ENCODE data around the gene RNF126. TPM values are rescaled to one million over a fixed set of nuclear protein-coding genes. Genes with fewer than 3 reads are reported as not detected.
A peak's percentile ranks its signal among the peaks of the same experiment; 100 is the strongest.
"Not testable (repeated sequence)": the region's sequence is repeated elsewhere in the genome, so short reads cannot be mapped to it uniquely, and the experiment has no call there.

RNF126 gene
- total RNA-seq, 1 experiment from 2014 or later = 38.8 TPM

GRCh38 chr19:634975-635652, 27.9 kb downstream of the RNF126 start:
- no peak overlapping the region for H3K4me3 ChIP-seq
- no peaks in the 10 kb centered on the region for H3K9me3 ChIP-seq (replicated peaks)
- no peaks in the 10 kb centered on the region for H3K36me3 ChIP-seq
- H3K27me3 ChIP-seq = no peaks in the 10 kb centered on the region
- no peak overlapping the region for H3K27ac ChIP-seq
- DNase-seq = no peak
- H3K4me1 ChIP-seq = no peaks in the 10 kb centered on the region

GRCh38 chr19:633786-634639, 29.0 kb downstream of the RNF126 start:
- H3K4me3 ChIP-seq = peak overlapping the region; percentile 95
- no peaks in the 10 kb centered on the region for H3K36me3 ChIP-seq
- DNase-seq = peak in 1 of 2 experiments; percentile 13
- H3K9me3 ChIP-seq (replicated peaks) = no peaks in the 10 kb centered on the region
- no peaks in the 10 kb centered on the region for H3K27me3 ChIP-seq
- no peaks in the 10 kb centered on the region for H3K4me1 ChIP-seq
- H3K27ac ChIP-seq = no peak overlapping the region

DNA sequence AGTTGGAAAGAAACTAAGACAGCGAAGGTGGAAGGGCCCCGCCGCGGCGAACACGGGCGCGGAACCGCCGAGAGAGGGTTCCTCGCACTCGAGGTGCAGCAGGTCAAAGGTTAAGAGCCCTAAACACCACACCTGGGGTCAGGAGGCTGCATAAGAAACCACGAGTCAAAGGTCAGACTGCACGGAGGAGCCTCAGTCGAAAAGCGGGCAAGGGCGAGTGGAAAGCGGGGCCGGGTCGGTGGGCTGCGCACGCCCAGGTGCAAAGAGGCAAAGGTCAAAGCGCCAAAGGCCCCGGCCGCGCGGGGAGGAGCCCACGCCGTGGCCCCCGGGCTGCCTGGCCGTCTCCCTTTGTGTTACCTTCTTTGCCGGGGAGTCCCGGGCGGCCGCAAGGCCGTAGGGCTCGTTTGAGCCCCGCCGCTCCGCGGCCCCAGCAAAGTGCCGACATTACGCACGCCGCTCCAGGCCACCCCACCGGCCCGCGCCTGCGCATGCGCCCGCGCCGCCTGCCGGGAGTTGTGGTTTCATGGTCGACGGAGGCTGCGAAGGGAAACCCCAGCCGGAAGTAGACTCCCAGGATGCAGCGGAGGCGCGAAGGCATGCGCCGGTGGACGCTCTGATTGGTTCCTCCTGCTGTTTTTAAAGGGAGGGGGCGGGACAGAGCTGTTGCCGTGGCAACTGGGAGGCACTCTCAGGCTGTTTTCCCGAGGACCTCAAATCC, 29.8 kb downstream of the RNF126 start, which contains the start of gene POLRMT:
TSS of gene POLRMT (minus strand) at position 470 of the 718 bp plus-strand sequence. CDS start at position 445, 25 bp downstream.
- H3K27me3 ChIP-seq = no peaks in the 10 kb centered on the region
- H3K4me1 ChIP-seq = no peaks in the 10 kb centered on the region
- no peaks in the 10 kb centered on the region for H3K9me3 ChIP-seq (replicated peaks)
- peak within 1 kb of the TSS; percentile 95 for H3K4me3 ChIP-seq
- H3K27ac ChIP-seq = peak within 1 kb of the TSS; percentile 36; the same call in 1 of the 2 replicates
- peaks cover 3% of the 10 kb centered on the region; the same call in 1 of the 2 replicates for H3K36me3 ChIP-seq
- DNase-seq = peak; percentile 96 to 97

- Histone ChIP-seq H3K9me3 (replicated peaks) (no peaks in the 10 kb centered on the region), H3K36me3 (peaks cover 3% of the 10 kb centered on the region; the same call in 1 of the 2 replicates), H3K27me3 (no peaks in the 10 kb centered on the region), H3K27ac (peak overlapping the region; percentile 36; the same call in 1 of the 2 replicates), H3K4me3 (peak overlapping the region; percentile 95), H3K4me1 (no peaks in the 10 kb centered on the region)
- peak; percentile 59 to 70 for DNase-seq
These were observed 30.4 kb downstream of the RNF126 start for GRCh38 chr19:632579-633067.

- Histone ChIP-seq H3K27me3 (no peaks in the 10 kb centered on the region), H3K4me1 (no peaks in the 10 kb centered on the region), H3K36me3 (peaks cover 5% of the 10 kb centered on the region; the same call in 1 of the 2 replicates), H3K27ac (no peak overlapping the region), H3K9me3 (replicated peaks) (no peaks in the 10 kb centered on the region), H3K4me3 (no peak overlapping the region)
- no peak for DNase-seq
These were observed 32.9 kb downstream of the RNF126 start for GRCh38 chr19:629961-630714.

DNA sequence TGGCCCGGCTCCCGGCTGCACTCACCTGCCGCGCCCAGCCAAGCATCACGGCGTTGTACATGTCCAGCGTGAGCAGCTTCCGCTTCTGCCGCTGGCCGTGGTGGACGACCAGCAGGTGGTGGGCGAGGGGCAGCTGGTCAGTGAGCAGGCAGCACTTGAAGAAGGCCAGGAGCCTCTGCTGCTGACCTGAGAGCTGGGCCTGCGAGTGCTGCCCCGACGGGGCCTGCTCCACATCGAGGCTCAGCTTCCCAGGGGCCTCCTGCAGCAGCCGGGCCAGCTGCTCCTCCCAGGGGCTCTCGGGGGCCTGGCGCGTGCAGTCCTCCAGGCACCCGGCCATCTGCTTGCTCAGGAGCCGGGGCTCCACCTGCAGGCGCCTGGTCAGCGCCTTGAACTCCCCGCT, 33.5 kb downstream of the RNF126 start:
- not testable (repeated sequence) for H3K4me3 ChIP-seq; H3K36me3 ChIP-seq; DNase-seq; H3K4me1 ChIP-seq; H3K27ac ChIP-seq; H3K27me3 ChIP-seq; H3K9me3 ChIP-seq (replicated peaks)

GRCh38 chr19:628168-628567, 34.8 kb downstream of the RNF126 start:
- Histone ChIP-seq H3K4me1 (no peaks in the 10 kb centered on the region), H3K9me3 (replicated peaks) (no peaks in the 10 kb centered on the region), H3K4me3 (no peak overlapping the region), H3K27ac (no peak overlapping the region), H3K36me3 (peaks cover 8% of the 10 kb centered on the region; the same call in 1 of the 2 replicates), H3K27me3 (no peaks in the 10 kb centered on the region)
- DNase-seq = no peak

DNA sequence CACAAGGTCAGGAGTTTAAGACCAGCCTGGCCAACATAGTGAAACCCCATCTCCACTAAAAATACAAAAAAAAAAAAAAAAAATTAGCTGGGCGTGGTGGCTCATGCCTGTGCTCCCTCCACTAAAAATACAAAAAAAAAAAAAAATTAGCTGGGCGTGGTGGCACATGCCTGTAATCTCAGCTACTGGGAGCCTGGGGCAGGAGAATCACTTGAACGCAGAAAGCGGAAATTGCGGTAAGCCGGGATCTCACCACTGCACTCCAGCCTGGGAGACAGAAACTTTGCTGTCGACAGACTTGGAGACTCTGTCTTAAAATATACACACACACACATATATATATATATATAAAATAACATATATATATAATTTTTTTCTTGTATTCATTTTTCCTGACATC, 36.4 kb downstream of the RNF126 start:
- not testable (repeated sequence) for H3K27me3 ChIP-seq; DNase-seq; H3K4me1 ChIP-seq; H3K4me3 ChIP-seq; H3K27ac ChIP-seq; H3K9me3 ChIP-seq (replicated peaks)
- H3K36me3 ChIP-seq = peaks cover 17% of the 10 kb centered on the region

DNA sequence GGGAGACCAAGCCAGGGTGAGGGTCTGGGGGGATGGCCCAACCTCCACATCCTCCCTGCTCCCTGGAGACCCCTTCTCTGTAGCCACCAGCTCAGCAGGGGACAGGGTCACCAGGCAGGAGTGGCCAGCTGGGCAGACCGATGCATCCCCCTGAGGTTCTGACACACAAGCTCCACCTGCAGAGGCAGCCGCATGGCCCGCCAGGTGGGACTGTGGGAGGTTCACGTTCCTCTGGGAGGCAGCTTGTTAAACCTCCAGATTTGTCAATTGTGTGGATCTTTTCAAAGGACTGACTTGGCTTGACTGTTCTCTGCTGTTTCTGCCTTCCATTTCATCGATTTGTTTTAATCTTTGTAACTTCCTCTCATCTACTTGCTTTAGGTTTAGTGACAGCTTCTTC, 37.8 kb downstream of the RNF126 start:
- no peak overlapping the region for H3K4me3 ChIP-seq
- H3K4me1 ChIP-seq = no peaks in the 10 kb centered on the region
- DNase-seq = no peak
- H3K27ac ChIP-seq = no peak overlapping the region
- no peaks in the 10 kb centered on the region for H3K9me3 ChIP-seq (replicated peaks)
- no peaks in the 10 kb centered on the region for H3K27me3 ChIP-seq
- peaks cover 19% of the 10 kb centered on the region for H3K36me3 ChIP-seq

DNA sequence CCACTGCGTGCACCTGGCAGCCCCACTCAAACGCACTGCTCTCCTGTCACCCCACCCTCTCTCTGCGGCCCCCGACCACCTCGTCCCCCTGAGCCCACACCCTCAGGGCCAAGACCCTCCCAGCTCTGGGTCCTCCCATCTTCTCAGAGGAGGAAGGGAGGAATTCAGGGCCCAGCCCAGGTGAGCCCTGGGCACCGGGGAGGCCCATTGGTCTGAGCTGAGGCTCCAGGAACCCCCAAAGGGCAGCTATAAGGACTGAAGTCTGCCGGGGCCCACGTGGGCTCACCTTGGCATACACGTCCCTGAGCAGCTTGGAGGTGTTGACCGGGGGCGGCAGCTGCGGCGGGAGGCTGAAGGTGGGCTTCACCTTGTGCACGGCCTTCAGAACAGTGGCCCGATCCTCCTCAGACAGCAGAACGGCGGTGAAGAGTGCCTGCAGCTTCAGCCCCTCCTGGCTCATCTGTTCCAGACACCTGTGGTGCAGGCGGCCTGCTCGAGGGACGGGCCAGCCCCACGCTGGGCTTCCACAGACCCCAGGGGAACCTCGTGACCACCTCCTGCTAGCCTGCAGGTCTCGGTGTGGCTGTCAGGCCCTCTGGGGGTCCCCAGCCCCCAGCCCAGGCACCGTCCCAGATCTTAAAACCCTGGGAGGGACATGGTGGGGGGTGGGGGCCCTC, 38.4 kb downstream of the RNF126 start:
- peaks cover 26% of the 10 kb centered on the region for H3K36me3 ChIP-seq

GRCh38 chr19:623974-624373, 39.0 kb downstream of the RNF126 start:
- Histone ChIP-seq H3K9me3 (replicated peaks) (no peaks in the 10 kb centered on the region), H3K27me3 (no peaks in the 10 kb centered on the region), H3K27ac (no peak overlapping the region), H3K4me1 (no peaks in the 10 kb centered on the region), H3K36me3 (peaks cover 32% of the 10 kb centered on the region), H3K4me3 (no peak overlapping the region)
- no peak for DNase-seq

More for the DNA sequence above, 38.4 kb downstream of the RNF126 start:
- Histone ChIP-seq H3K9me3 (replicated peaks) (no peaks in the 10 kb centered on the region), H3K4me3 (no peak overlapping the region), H3K27ac (no peak overlapping the region), H3K27me3 (no peaks in the 10 kb centered on the region), H3K4me1 (no peaks in the 10 kb centered on the region)
- no peak for DNase-seq

GRCh38 chr19:623175-623916, 39.7 kb downstream of the RNF126 start:
- no peak for DNase-seq

DNA sequence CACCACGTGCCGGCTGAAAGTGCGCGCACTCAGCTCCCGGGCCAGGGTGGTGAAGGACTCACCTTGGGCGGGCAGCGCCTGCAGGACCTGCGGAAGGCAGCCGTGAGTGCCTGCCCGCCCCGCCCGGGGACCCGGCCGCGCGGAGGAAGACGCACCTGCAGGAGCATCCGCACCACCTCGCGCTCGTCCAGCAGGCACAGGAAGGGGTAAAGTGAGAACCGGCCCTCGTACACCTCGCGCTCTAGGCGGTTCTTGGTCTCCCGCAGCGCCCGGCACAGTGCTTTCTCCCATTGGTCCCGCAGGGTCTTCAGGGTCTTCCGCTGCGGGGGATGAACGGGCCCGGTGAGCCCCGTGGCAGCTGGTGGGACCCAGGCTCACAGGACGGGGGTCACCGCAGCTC, 40.3 kb downstream of the RNF126 start:
- peaks cover 40% of the 10 kb centered on the region for H3K36me3 ChIP-seq
- H3K4me1 ChIP-seq = no peaks in the 10 kb centered on the region
- H3K9me3 ChIP-seq (replicated peaks) = no peaks in the 10 kb centered on the region
- H3K27me3 ChIP-seq = no peaks in the 10 kb centered on the region
- no peak overlapping the region for H3K27ac ChIP-seq
- H3K4me3 ChIP-seq = no peak overlapping the region
- DNase-seq = no peak

More at GRCh38 chr19:623175-623916, 39.7 kb downstream of the RNF126 start:
- H3K4me1 ChIP-seq = no peaks in the 10 kb centered on the region
- H3K27me3 ChIP-seq = no peaks in the 10 kb centered on the region
- H3K4me3 ChIP-seq = no peak overlapping the region
- peaks cover 36% of the 10 kb centered on the region for H3K36me3 ChIP-seq
- no peaks in the 10 kb centered on the region for H3K9me3 ChIP-seq (replicated peaks)
- H3K27ac ChIP-seq = no peak overlapping the region

All from SJCRH30 (cell line).